ENCODE data around the gene DGKG.

Gene DGKG

GRCh38 chr3:186329589-186329988 lies 32.4 kb downstream of the DGKG start:
- Histone ChIP-seq H3K4me1 (ENCODE audit: control insufficient read depth, low read length) (peaks cover 5% of the 10 kb centered on the region), H3K9me2 (replicated peaks; ENCODE audit: control insufficient read depth, low read length) (no peaks in the 10 kb centered on the region), H4K20me1 (ENCODE audit: control insufficient read depth, insufficient read depth, low read depth, low read length) (no peaks in the 10 kb centered on the region), H3K27me3 (ENCODE audit: control insufficient read depth, low read length) (0 out of 2 replicates have a peak, but pooled peaks cover 7% of the 10 kb centered on the region), H3K9me3 (ENCODE audit: control insufficient read depth, insufficient read depth, low read length) (no peaks in the 10 kb centered on the region), H3K27ac (ENCODE audit: low read depth, low read length) (no peak overlapping the region), H3K36me3 (ENCODE audit: control insufficient read depth, low read length) (no peaks in the 10 kb centered on the region), H3K79me2 (ENCODE audit: control insufficient read depth, low read length) (no peaks in the 10 kb centered on the region), H3K4me2 (ENCODE audit: low read length) (no peak overlapping the region), H3F3A (ENCODE audit: control insufficient read depth, insufficient read depth) (no peaks in the 10 kb centered on the region), H3K4me3 (ENCODE audit: low read length) (no peak overlapping the region)
- TF ChIP-seq EZH2phosphoT487 (IDR thresholded peaks at IDR 0.05; ENCODE audit: borderline replicate concordance, low read length), result no peak
- TF ChIP-seq, protein P1, sequence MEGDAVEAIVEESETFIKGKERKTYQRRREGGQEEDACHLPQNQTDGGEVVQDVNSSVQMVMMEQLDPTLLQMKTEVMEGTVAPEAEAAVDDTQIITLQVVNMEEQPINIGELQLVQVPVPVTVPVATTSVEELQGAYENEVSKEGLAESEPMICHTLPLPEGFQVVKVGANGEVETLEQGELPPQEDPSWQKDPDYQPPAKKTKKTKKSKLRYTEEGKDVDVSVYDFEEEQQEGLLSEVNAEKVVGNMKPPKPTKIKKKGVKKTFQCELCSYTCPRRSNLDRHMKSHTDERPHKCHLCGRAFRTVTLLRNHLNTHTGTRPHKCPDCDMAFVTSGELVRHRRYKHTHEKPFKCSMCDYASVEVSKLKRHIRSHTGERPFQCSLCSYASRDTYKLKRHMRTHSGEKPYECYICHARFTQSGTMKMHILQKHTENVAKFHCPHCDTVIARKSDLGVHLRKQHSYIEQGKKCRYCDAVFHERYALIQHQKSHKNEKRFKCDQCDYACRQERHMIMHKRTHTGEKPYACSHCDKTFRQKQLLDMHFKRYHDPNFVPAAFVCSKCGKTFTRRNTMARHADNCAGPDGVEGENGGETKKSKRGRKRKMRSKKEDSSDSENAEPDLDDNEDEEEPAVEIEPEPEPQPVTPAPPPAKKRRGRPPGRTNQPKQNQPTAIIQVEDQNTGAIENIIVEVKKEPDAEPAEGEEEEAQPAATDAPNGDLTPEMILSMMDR (IDR thresholded peaks at IDR 0.05; ENCODE audit: low read depth, low read length, poor library complexity, severe bottlenecking), result no peak

GRCh38 chr3:186327912-186328487 lies 34.0 kb downstream of the DGKG start:
- Histone ChIP-seq H3K36me3 (ENCODE audit: control insufficient read depth, low read length) (no peaks in the 10 kb centered on the region), H3K9me2 (replicated peaks; ENCODE audit: control insufficient read depth, low read length) (no peaks in the 10 kb centered on the region), H4K20me1 (ENCODE audit: control insufficient read depth, insufficient read depth, low read depth, low read length) (no peaks in the 10 kb centered on the region), H3K27ac (ENCODE audit: low read depth, low read length) (no peak overlapping the region), H3K4me3 (ENCODE audit: low read length) (no peak overlapping the region), H3F3A (ENCODE audit: control insufficient read depth, insufficient read depth) (no peaks in the 10 kb centered on the region), H3K4me2 (ENCODE audit: low read length) (no peak overlapping the region), H3K9me3 (ENCODE audit: control insufficient read depth, insufficient read depth, low read length) (no peaks in the 10 kb centered on the region), H3K79me2 (ENCODE audit: control insufficient read depth, low read length) (no peaks in the 10 kb centered on the region), H3K4me1 (ENCODE audit: control insufficient read depth, low read length) (peaks cover 5% of the 10 kb centered on the region), H3K27me3 (ENCODE audit: control insufficient read depth, low read length) (0 out of 2 replicates have a peak, but pooled peaks cover 7% of the 10 kb centered on the region)
- TF ChIP-seq, protein P1 (IDR thresholded peaks at IDR 0.05; ENCODE audit: low read depth, low read length, poor library complexity, severe bottlenecking), result no peak
- no peak for TF ChIP-seq EZH2phosphoT487 (IDR thresholded peaks at IDR 0.05; ENCODE audit: borderline replicate concordance, low read length)

- no peak overlapping the region for H3K4me3 ChIP-seq (ENCODE audit: low read length)
- no peaks in the 10 kb centered on the region for H3K79me2 ChIP-seq (ENCODE audit: control insufficient read depth, low read length)
- H3K9me3 ChIP-seq (ENCODE audit: control insufficient read depth, insufficient read depth, low read length), result no peaks in the 10 kb centered on the region
- no peaks in the 10 kb centered on the region for H3K36me3 ChIP-seq (ENCODE audit: control insufficient read depth, low read length)
- no peaks in the 10 kb centered on the region for H3K9me2 ChIP-seq (replicated peaks; ENCODE audit: control insufficient read depth, low read length)
- no peaks in the 10 kb centered on the region for H3K4me1 ChIP-seq (ENCODE audit: control insufficient read depth, low read length)
- TF ChIP-seq, protein P1 (IDR thresholded peaks at IDR 0.05; ENCODE audit: low read depth, low read length, poor library complexity, severe bottlenecking), result no peak
- no peak for TF ChIP-seq EZH2phosphoT487 (IDR thresholded peaks at IDR 0.05; ENCODE audit: borderline replicate concordance, low read length)
- no peaks in the 10 kb centered on the region for H4K20me1 ChIP-seq (ENCODE audit: control insufficient read depth, insufficient read depth, low read depth, low read length)
- no peak overlapping the region for H3K27ac ChIP-seq (ENCODE audit: low read depth, low read length)
- H3K4me2 ChIP-seq (ENCODE audit: low read length), result no peak overlapping the region
- H3F3A ChIP-seq (ENCODE audit: control insufficient read depth, insufficient read depth), result no peaks in the 10 kb centered on the region
- H3K27me3 ChIP-seq (ENCODE audit: control insufficient read depth, low read length), result no peaks in the 10 kb centered on the region
Observed at GRCh38 chr3:186322761-186323160, 39.3 kb downstream of the DGKG start.
